ENCODE data around the gene HMGCL.
"Not testable (repeated sequence)": the region's sequence is repeated elsewhere in the genome, so short reads cannot be mapped to it uniquely, and the experiment has no call there.

The HMGCL gene

DNA sequence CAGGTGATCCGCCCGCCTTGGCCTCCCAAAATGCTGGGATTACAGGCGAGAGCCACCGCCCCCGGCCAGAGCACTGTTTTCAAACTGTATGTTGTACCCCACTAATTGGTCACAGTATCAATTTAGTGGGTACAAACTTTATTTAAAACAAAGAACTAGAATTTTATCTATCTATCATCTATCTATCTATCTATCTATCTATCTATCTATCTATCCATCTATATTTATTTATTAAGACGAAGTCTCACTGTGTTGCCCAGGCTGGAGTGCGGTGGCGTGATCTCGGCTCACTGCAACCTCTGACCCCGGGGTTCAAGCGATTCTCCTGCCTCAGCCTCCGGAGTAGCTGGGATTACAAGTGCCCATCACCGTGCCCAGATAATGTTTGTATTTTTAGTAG lies 1.4 kb upstream of the HMGCL start:
- not testable (repeated sequence) for DNase-seq (ENCODE audit: low spot score)

DNA sequence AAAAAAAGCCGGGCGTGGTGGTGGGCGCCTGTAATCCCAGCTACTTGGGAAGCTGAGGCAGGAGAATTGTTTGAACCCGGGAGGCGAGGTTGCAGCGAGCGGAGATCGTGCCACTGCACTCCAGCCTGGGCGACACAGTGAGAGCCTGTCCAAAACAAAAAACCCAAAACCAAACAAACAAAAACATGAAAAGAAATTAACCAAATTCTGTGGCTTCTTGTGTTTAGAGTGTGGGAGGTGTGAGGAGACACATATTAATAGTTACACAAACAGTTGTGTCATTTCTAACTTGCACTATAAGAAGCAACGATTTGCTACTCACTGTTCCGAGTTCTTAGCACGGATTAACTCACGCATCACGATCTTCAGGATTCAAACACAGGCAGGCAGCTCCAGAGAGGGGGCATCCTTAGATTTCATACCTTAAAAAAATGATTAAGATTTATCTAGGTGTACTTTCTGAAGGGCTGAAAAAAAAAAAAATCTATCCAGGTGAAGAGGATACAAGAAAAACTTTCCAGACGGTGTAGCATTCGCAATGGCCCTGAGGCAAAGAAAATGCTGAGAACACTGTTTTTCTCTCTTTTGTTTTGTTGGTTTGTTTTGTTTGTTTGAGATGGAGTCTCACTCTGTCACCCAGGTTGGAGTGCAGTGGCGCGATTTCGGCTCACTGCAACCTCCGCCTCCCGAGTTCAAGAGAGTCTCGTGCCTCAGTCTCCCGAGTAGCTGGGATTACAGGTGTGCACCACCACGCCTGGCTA lies 713 bp upstream of the HMGCL start:
- no peak for DNase-seq (ENCODE audit: low spot score)

DNA sequence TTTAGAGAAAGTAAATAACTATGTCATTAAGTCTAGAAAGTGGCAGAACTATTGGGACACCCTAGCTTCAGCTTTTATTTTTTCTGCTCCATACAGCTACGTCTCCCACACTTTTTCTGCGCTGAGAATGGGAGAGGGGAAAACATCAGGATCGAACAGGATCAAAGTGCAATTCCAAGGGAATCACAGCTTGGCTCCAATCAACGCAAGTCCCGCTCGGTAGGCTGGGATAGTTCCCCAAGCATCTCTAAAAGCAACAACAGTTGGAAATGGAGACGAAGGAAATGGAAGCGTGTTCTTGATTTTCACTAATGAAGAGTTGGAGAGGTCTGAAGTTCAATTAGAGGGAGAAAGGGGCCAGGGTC lies 536 bp downstream of the HMGCL start:
- peak; percentile 22 for DNase-seq (ENCODE audit: low spot score)

DNA sequence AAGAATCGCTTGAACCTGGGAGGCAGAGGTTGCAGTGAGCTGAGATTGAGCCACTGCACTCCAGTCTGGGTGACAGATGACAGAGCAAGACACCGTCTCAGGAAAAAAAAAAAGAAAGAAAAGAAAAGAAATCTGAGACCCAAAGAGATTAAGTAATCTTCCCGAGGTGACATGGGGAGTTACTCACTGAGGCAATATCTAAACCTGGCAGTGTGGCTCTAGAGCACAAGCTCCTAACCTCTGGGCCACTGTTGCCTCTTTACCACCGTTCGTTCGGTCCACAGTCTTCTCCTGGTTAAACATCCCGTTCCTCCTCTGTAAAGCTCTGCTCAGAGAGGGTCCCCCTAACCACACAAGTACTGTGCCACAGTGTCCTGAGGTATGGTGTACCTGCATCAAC lies 1.5 kb downstream of the HMGCL start:
- no peak for DNase-seq (ENCODE audit: low spot score)

DNA sequence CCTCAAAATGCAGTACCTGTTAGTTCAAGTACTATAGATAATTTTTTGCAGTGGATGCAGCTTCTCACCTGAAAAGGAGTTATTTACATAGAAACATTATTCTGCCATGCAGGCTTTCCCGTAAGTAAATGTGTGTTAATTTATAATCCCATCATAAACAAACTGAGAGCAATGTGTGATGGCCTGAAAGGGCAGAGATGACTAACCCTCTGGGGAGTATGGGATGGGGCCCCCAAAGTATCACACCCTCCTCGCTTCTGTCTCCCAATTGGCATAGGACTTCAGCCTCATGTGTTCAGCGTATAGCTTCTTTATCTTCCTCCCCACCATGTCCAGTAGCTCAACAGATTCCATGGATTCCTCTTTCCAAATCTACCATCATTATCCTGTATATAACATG lies 7.6 kb downstream of the HMGCL start:
- no peak for DNase-seq (ENCODE audit: low spot score)

DNA sequence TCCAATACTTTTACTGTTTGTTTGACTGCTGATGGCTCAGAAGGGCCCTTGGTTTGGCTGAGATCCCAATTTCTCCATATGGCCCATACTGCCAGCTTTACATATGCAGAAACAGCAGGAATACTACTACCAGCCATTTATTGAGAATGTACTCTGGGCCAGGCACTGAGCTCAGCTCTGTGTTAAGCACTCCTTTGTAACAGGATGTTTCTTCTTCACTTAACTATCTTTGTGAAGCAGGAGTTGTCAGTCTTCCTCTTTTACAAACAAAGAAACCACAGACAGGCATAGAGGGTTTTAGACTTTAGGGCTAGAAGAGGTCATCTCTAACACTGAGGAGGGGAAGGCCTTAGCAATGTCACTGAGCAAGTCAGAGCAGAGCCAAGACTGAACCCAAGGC lies 8.3 kb downstream of the HMGCL start:
- no peak for DNase-seq (ENCODE audit: low spot score)

DNA sequence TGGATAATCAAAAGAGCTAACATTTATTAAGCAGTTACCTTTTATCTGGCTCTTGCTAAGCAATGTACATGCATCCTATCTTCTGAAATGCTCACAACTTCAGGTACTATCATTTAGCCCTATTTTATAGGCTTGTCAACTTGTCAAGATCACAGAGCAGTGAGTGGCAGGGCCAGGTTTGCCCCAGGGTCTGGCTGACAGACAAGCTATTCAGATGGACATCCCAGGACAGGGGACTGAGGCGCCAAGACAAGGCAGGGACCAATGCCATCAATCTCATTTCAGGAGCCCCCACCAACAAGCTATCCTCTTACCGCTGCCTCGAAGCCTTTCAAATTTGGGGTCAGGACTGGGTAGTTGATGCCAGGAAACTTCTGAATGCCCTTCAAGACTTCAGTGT lies 8.9 kb downstream of the HMGCL start:
- no peak for DNase-seq (ENCODE audit: low spot score)

DNA sequence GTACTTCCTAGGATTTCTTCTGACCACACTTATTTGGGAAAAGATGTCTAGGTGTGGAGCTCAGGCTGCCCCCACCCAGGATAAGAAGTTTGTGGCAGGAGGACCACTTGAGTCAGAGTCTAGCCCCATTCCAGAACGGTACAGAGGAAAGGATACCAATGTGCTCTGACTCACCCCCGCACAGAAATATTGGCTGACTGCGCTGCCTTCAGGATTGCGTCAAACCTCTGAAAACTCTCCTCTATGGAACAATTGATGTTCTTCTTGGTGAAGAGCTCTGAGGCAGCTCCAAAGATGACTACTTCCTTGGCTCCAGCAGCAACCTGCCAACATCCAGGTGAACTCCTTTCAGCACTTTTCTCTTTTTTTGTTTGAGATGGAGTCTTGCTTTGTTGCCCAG lies 11.2 kb downstream of the HMGCL start:
- no peak for DNase-seq (ENCODE audit: low spot score)

DNA sequence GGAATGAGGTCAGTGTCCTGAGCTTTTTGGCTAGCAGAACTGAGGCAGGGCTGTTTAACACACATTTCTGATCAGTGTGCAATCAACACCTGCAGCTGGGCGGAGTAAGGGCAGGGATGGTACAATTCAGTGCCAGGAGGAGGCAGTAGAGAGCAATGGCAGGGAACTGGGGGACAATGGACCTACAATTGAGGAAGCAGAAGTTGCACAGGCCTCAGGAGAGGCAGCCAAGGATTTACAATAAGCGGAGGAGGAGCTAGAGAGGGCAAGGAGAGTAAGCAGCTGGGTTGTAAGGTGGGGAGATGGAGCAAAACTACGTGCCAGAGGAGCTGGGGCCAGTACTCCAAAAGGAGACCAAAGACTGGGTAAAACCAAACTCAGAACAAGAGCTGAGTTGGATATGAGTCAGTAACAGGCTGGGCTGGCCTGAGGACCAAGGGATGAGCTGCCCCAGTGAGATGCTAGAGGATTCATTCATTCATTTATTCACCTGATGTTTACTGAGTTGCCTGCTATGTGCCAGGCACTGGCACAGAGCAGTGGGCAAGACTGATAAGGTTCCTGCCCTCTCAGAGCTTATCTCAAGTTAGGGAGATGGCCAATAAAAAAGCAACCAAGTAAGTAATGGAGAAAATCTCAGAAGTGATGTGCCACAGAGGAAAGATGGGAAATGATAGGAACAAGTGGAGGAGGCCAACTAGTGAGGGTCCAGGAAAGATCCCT lies 14.2 kb downstream of the HMGCL start:
- no peak for DNase-seq (ENCODE audit: low spot score)

DNA sequence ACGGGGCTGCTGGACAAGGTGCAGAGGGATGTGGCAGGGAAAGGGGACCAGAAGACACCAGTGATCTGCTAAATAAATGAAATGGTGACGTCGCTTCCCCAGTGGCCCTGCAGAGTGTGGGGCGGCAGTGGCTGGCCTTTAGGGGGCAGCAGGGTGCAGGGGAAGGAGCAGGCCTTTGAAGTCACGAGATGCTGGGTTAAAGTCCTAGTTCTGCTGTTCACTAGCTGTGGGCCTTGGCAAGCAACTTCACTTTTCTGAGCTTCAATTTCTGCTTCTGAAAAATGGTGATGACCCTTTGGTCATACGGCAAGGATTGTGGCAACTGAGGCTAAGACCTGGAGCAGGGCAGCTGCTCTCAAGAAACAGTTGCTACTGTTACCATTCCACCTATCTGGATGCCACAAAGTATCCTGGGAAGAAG lies 15.5 kb downstream of the HMGCL start:
- peak; percentile 72 for DNase-seq (ENCODE audit: low spot score)

DNA sequence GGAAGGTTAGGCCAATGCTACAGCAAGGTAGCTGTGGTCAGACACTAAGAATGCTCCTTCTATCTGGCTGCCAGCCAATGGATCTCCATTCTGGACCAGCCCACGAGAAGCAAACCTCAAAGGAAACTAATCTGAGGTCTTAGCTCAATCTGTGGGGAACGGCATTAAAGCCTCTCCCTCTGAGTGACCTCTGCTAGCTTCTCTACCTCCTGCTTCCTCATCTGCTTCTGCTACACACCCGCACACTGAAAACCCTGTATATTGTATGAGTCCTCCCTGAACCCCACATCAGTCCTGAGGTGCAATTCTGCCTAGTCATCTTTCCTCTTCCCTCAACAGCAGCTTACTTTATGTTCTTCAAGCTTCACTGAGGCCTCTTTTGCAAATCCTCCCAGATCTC lies 17.8 kb downstream of the HMGCL start:
- DNase-seq (ENCODE audit: low spot score), result no peak

DNA sequence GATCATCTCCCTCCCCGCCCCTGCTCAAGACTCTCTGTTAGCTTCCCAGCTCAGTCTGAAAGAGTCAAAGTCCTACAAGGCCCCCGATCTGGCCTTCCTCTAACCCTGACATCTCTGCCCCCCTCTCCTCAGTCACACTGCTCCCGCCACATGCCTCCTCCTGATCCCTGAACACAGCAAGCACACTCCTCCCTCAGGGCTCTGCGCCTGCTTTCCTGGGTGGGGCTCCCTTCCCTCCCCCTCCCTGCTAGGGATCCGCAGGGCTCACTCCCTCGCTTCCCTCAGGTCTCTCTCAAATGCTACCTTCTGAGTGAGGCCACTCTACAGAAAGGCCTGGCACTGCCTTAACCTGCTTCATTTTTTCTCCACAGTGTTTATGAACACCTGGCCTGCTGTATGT lies 18.9 kb downstream of the HMGCL start:
- DNase-seq (ENCODE audit: low spot score), result no peak

DNA sequence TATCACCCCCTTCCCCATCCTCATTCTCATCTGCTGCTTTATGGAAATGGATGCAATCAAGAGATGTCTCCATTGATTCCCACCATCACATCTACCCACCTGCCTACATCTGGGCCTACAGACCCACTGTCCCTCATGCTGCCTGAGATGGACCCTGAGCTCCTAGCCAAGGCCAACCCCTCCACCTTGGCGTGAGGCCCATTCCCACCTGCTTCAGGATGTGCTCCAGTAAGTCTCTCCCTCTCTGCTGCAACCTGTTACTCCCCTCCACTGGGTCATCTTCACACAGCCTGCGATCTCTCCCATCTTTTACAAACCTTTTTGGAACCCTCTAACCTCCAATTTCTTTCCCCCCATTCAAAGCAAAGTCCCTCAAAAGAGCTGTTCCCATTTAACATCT lies 20.2 kb downstream of the HMGCL start:
- DNase-seq (ENCODE audit: low spot score), result no peak

DNA sequence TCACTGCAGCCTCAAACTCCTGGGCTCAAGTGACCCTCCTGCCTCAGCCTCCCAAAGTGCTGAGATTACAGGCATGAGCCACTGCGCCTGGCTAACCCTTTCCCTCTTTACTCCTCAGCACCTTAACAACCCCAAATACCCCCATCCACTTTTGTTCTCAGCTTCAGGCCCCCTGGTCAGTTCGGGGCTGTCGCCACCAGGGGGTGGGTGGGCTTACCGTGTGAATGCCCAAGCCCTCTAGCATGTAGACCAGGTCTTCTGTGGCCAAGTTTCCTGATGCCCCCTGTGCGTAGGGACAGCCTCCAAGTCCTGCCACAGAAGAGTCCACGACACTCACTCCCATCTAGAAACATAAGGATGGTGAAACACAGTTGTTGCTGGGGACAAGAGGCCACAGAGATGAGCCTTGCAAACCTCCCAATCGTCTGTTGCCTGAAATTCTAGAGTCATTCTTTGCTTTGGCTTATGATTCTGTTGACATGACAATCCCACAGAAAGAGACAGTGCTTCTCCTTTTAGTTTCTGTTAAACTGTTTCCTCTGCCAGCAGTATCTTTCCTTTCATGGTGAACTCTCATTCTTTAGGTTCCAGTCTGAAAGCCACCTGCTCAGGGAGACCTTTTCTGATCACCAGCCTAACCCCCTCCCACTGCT lies 20.9 kb downstream of the HMGCL start:
- DNase-seq (ENCODE audit: low spot score), result no peak

DNA sequence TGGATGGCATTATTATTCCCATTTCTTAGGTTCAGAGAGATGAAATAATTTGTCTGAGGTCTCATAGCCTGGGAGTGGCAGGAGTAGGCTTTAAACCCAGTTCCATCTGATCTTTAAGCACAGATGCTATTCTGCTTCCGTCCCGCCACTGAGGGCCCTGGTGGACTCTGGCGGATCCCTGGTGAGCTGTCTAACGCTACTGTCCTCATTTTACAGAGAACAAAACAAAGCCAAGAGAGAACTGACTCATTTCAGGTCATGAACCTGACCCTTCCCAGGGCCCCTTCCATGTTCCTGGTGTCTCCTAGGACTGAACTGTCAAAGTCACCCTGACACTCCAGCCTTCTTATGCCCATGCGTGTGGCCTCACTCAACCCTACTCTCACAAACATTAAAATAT lies 21.6 kb downstream of the HMGCL start:
- no peak for DNase-seq (ENCODE audit: low spot score)

DNA sequence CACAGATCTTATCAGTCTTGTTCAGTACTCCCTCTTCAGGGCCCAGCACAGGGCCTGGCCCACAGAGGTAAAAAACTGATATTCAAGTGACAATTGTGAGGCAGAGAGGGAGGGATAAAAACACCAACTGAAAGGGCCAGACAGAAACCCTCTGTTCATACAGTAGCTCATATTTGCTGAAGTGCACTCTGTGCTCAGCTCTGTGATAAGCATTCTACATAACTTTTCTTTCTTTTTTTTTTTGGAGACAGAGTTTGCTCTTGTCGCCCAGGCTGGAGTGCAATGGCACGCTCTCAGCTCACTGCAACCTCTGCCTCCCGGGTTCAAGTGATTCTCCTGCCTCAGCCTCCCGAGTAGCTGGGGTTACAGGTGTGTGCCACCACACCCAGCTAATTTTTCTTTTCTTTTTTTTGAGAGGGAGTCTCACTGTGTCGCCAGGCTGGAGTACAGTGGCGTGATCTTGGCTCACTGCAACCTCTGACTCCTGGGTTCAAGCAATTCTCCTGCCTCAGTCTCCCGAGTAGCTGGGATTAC lies 22.4 kb downstream of the HMGCL start:
- not testable (repeated sequence) for DNase-seq (ENCODE audit: low spot score)

DNA sequence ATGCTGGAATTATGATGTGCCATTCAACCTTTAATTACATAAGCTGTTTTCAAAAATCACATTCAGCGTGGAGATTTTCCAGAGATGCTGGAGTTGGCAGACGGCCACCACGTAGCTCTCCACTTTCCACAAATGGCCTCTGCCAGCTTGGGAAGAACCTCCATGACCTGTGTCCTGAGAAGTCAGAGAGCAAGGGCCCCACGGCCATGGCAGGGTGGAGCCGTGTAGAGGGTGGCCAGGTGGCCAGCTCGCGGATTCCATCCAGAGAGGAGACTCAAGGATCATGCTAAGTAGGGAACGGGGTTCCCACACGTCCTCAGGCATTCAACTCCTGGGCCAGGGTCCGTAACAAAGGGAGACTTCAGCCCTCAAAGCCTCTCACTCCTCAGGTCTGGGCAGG lies 23.4 kb downstream of the HMGCL start:
- DNase-seq (ENCODE audit: low spot score), result no peak

DNA sequence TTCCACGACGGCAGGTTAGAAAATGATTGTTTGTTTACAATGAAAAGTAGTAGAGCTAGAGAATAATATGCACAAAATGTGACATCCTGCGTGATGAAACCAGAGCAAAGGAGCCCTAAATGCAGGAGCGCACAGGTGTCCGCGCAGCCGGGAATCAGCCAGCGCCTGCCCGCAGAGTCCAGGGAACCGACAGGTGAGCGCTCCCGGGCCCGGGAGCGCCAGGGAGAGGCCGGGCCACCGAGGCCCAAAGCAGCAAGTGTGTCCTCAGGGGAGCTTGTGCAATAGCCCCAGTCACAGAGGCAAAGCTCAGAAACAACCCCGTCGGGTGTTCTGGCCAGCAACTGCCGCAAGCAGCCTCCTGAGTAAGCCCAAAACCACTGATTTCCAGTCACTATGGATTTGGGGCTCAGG lies 23.9 kb downstream of the HMGCL start:
- DNase-seq (ENCODE audit: low spot score), result no peak

DNA sequence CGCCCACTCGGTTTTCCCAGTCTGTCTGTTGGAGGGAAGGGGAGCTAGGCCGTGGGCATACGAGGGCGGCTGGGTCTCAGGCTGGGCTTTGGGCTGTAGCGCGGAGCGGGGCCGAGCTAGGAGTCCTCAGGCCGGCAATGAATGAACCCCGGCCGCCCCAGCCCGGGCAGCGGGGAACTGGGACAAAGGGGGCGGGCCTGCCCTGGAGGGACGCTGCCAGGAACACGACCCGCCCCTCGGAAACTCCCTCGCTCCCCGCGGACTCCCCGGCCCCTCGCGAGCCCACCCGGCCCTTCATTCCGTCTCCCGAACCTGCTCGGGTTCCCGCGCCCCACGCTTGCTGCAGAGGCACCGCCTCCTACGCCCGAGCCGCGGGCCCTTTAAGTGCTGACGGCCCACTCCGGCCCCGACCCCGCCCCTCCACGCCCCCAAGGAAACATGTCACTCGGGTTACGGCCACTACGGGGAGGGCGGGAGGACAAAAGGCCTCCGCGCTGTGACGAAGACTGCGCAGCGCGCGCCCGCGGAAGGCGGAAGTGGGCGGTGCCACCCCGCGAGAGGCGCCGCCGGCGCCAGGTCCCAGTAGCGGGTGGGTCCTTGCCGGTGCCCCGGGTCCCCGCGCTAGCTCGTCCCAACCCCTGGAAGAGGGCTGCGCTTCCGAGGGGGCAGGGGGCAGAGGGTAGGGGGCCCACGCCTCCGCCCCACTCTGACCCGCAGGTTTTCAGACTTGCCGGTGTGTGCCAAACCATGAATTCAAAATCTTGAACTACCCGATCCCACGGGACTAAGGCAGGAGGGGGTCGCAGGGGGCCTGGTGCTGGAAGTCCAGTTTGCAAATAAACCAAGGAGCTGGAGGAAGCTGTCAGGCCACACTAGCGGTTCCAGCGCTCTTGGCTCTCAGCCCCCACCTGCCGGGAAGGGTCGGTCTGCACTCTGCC lies 24.6 kb downstream of the HMGCL start, which contains the start of gene GALE:
Gene GALE (minus strand): TSS at position 355 of the 938 bp plus-strand sequence. CDS start 1,747 bp downstream, outside the sequence.
- DNase-seq (ENCODE audit: low spot score), result peak; percentile 99

DNA sequence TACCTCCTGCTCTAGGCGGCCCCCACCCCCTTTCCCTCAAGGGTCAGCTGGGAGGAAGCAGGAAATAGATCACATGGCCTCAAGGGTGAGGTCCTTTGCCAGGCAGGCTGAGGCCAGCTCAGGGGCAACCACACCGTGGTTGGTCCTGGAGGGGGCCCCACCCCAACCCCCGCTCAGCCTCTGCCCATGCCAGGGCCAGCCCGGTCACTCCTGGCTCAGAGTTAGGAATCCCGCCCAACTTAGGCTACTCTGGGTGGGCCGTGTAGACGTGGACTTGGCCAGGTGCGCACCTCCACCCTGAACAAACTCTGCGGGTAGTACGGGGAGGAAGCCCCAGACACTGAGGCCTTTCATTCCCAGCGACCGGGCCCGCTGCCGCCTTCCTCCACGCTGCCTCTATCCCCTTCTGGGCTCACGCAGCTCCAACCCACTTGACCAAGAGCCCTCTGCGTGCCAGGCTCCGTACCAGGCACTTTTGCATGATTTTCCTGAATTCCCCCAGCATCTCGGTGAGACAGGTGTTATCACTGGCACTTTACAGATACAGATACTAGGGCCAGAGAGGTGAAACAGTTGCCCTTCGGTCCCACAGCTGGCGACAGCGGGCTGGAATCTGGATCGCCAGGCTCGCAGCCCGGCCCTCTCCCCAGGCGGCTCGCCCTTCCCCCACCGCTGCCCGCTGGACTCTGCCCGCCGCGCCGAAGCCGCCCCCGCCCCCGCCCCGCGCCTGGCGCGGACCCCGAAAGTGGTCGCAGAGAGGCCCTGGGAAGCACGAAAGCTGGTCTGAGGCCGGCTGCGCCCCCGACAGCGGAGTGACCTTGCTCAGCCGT lies 25.4 kb downstream of the HMGCL start:
- DNase-seq (ENCODE audit: low spot score), result peak; percentile 47

DNA sequence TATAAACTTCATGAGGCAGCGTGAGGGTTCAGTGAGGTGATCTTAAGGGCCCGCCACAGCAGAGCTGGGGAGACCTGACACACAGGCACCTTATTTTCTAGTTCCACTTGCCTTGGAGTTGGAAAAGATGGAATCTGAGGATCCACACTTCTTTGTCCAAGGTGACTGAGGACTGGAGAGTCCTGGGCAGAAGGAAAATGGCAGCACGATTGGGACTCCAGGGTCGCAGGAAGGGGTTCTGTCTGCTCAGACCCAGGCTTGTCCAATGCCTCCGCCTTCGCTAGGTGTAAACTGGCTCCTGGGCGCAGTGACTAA lies 26.0 kb downstream of the HMGCL start:
- no peak for DNase-seq (ENCODE audit: low spot score)
